ENCODE measurements around the gene NCAM1. TPM values are rescaled to one million over a fixed set of nuclear protein-coding genes. Genes with fewer than 3 reads are reported as not detected.

The NCAM1 gene
- total and polyA plus RNA-seq, 2 experiments from 2014 or later = 0.76 to 1.6 TPM

DNA sequence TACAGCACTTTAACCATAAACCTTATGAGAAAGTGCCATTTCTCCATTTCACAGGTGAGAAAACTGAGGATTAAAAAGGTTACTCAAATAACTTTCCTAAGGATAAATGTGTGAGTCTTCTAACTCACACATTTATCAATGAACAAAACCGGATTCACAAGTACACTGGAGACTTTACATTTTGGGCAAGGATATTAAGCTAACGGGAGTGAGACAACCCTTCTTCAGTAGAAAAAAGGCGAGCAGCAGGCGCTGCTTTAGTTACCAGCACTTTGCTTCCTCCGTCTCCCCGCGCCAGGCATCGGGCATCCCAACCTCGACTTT lies 352.8 kb downstream of the NCAM1 start:
- Histone ChIP-seq H2AFZ (peak overlapping the region; percentile 83), H3K4me3 (peak overlapping the region; percentile 86), H3K4me1 (ENCODE audit: insufficient read depth) (peaks cover 17% of the 10 kb centered on the region), H3K4me2 (peak overlapping the region; percentile 84), H3K36me3 (ENCODE audit: insufficient read depth) (no peaks in the 10 kb centered on the region), H3K79me2 (replicated peaks; ENCODE audit: insufficient read depth) (no peaks in the 10 kb centered on the region), H3K27me3 (ENCODE audit: insufficient read depth) (0 out of 2 replicates have a peak, but pooled peaks cover 6% of the 10 kb centered on the region), H3K27ac (ENCODE audit: low read depth) (no peak overlapping the region), H4K20me1 (replicated peaks; ENCODE audit: insufficient read depth) (no peaks in the 10 kb centered on the region), H3F3A (replicated peaks; ENCODE audit: low read depth) (no peaks in the 10 kb centered on the region), H3K9me2 (ENCODE audit: insufficient read depth) (no peaks in the 10 kb centered on the region)
- TF ChIP-seq, protein P1, sequence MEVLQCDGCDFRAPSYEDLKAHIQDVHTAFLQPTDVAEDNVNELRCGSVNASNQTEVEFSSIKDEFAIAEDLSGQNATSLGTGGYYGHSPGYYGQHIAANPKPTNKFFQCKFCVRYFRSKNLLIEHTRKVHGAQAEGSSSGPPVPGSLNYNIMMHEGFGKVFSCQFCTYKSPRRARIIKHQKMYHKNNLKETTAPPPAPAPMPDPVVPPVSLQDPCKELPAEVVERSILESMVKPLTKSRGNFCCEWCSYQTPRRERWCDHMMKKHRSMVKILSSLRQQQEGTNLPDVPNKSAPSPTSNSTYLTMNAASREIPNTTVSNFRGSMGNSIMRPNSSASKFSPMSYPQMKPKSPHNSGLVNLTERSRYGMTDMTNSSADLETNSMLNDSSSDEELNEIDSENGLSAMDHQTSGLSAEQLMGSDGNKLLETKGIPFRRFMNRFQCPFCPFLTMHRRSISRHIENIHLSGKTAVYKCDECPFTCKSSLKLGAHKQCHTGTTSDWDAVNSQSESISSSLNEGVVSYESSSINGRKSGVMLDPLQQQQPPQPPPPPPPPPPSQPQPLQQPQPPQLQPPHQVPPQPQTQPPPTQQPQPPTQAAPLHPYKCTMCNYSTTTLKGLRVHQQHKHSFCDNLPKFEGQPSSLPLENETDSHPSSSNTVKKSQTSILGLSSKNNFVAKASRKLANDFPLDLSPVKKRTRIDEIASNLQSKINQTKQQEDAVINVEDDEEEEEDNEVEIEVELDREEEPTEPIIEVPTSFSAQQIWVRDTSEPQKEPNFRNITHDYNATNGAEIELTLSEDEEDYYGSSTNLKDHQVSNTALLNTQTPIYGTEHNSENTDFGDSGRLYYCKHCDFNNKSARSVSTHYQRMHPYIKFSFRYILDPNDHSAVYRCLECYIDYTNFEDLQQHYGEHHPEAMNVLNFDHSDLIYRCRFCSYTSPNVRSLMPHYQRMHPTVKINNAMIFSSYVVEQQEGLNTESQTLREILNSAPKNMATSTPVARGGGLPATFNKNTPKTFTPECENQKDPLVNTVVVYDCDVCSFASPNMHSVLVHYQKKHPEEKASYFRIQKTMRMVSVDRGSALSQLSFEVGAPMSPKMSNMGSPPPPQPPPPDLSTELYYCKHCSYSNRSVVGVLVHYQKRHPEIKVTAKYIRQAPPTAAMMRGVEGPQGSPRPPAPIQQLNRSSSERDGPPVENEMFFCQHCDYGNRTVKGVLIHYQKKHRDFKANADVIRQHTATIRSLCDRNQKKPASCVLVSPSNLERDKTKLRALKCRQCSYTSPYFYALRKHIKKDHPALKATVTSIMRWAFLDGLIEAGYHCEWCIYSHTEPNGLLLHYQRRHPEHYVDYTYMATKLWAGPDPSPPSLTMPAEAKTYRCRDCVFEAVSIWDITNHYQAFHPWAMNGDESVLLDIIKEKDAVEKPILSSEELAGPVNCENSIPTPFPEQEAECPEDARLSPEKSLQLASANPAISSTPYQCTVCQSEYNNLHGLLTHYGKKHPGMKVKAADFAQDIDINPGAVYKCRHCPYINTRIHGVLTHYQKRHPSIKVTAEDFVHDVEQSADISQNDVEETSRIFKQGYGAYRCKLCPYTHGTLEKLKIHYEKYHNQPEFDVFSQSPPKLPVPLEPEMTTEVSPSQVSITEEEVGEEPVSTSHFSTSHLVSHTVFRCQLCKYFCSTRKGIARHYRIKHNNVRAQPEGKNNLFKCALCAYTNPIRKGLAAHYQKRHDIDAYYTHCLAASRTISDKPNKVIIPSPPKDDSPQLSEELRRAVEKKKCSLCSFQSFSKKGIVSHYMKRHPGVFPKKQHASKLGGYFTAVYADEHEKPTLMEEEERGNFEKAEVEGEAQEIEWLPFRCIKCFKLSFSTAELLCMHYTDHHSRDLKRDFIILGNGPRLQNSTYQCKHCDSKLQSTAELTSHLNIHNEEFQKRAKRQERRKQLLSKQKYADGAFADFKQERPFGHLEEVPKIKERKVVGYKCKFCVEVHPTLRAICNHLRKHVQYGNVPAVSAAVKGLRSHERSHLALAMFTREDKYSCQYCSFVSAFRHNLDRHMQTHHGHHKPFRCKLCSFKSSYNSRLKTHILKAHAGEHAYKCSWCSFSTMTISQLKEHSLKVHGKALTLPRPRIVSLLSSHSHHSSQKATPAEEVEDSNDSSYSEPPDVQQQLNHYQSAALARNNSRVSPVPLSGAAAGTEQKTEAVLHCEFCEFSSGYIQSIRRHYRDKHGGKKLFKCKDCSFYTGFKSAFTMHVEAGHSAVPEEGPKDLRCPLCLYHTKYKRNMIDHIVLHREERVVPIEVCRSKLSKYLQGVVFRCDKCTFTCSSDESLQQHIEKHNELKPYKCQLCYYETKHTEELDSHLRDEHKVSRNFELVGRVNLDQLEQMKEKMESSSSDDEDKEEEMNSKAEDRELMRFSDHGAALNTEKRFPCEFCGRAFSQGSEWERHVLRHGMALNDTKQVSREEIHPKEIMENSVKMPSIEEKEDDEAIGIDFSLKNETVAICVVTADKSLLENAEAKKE (CRISPR knock-in tag; IDR thresholded peaks at IDR 0.05) = no peak
- TF ChIP-seq JUNB (IDR thresholded peaks at IDR 0.05; ENCODE audit: unreplicated experiment) = no peak
- TF ChIP-seq, protein P2, sequence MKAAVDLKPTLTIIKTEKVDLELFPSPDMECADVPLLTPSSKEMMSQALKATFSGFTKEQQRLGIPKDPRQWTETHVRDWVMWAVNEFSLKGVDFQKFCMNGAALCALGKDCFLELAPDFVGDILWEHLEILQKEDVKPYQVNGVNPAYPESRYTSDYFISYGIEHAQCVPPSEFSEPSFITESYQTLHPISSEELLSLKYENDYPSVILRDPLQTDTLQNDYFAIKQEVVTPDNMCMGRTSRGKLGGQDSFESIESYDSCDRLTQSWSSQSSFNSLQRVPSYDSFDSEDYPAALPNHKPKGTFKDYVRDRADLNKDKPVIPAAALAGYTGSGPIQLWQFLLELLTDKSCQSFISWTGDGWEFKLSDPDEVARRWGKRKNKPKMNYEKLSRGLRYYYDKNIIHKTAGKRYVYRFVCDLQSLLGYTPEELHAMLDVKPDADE (IDR thresholded peaks at IDR 0.05) = no peak
- TF ChIP-seq NANOG (IDR thresholded peaks at IDR 0.05; ENCODE audit: borderline replicate concordance) = no peak
- TF ChIP-seq POLR2AphosphoS5 (IDR thresholded peaks at IDR 0.05; ENCODE audit: low read depth) = no peak
- no peak for TF ChIP-seq ZNF331 (CRISPR knock-in tag; IDR thresholded peaks at IDR 0.05; ENCODE audit: low read depth)
- no peak for TF ChIP-seq EZH2phosphoT487 (IDR thresholded peaks at IDR 0.05; ENCODE audit: unreplicated experiment)
- TF ChIP-seq STAT1 (IDR thresholded peaks at IDR 0.05; ENCODE audit: unreplicated experiment) = no peak
- TF ChIP-seq, protein P3, sequence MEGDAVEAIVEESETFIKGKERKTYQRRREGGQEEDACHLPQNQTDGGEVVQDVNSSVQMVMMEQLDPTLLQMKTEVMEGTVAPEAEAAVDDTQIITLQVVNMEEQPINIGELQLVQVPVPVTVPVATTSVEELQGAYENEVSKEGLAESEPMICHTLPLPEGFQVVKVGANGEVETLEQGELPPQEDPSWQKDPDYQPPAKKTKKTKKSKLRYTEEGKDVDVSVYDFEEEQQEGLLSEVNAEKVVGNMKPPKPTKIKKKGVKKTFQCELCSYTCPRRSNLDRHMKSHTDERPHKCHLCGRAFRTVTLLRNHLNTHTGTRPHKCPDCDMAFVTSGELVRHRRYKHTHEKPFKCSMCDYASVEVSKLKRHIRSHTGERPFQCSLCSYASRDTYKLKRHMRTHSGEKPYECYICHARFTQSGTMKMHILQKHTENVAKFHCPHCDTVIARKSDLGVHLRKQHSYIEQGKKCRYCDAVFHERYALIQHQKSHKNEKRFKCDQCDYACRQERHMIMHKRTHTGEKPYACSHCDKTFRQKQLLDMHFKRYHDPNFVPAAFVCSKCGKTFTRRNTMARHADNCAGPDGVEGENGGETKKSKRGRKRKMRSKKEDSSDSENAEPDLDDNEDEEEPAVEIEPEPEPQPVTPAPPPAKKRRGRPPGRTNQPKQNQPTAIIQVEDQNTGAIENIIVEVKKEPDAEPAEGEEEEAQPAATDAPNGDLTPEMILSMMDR (conservative IDR thresholded peaks at IDR 0.05; ENCODE audit: low read depth in 2 of 2) = no peak
- TF ChIP-seq REST (IDR thresholded peaks at IDR 0.05; ENCODE audit: unreplicated experiment) = no peak
- no peak for TF ChIP-seq CREB1 (CRISPR knock-in tag; IDR thresholded peaks at IDR 0.05; ENCODE audit: low read depth)
- Mint-ChIP-seq H3K27me3 (ENCODE audit: insufficient read depth, low read depth, poor library complexity) (peaks cover 8% of the 10 kb centered on the region), H3K4me3 (peak overlapping the region; percentile 67), H3K36me3 (ENCODE audit: low read depth) (peaks cover 6% of the 10 kb centered on the region; the same call in 2 of the 3 replicates), H3K9me3 (peaks cover 4% of the 10 kb centered on the region; the same call in 1 of the 3 replicates), H3K27ac (peak overlapping the region; percentile 51; the same call in 1 of the 2 replicates), H3K4me1 (peaks cover 19% of the 10 kb centered on the region)
- DNase-seq (ENCODE audit: low spot score) (no peak), ATAC-seq (no peak)
